NB4 (cell line): ENCODE results near the gene BMP7.

ENCODE experiments used
- CTCF ChIP-seq: IDR thresholded peaks from one replicate; pipeline ENCODE4 v1.5.1; 2012; ENCODE audit warnings: low read depth, low read length
- MAX ChIP-seq: IDR thresholded peaks from 2 replicates; pipeline ENCODE4 v1.6.1; 2011; ENCODE audit warnings: low read depth, low read length
- MYC ChIP-seq: IDR thresholded peaks from 2 replicates; pipeline ENCODE4 v1.6.1; 2011; ENCODE audit warnings: low read depth, low read length
- POLR2A ChIP-seq: IDR thresholded peaks from 2 replicates; pipeline ENCODE4 v1.6.1; 2011; ENCODE audit warnings: mild to moderate bottlenecking; ENCODE audit not compliant: insufficient read length; ENCODE audit errors: extremely low read depth

GRCh38 chr20:57173986-57174385 is 92.5 kb downstream of the BMP7 start:
- TF ChIP-seq CTCF (no peak), MAX (no peak), MYC (no peak), POLR2A (no peak)
